H1 (cell line): ENCODE measurements around the gene TTC32. TPM values are rescaled to one million over a fixed set of nuclear protein-coding genes. Genes with fewer than 3 reads are reported as not detected.

ENCODE experiments used
- CTCF ChIA-PET: fragments of 300-600 bp; sonication (Branson Sonifier 250); formaldehyde crosslinking; loops from one replicate; lab custom pipeline; 2021; ENCODE audit not compliant: partially characterized antibody; lab: Charles Lee
- POLR2A ChIA-PET: fragments of 300-600 bp; sonication (Branson Sonifier 250); formaldehyde crosslinking; loops from one replicate; lab custom pipeline; 2021; ENCODE audit warnings: inconsistent platforms; ENCODE audit not compliant: partially characterized antibody; lab: Charles Lee
- DNase-seq, 2 experiments: peaks; one replicate each; pipeline versions ENCODE4 v3.0.0 to v3.0.0-alpha.2; 2010 to 2022; ENCODE audit warnings: low spot score in 2 of 2, low read depth in 1 of 2, mixed read lengths in 1 of 2
- FAIRE-seq: peaks from 2 replicates; lab custom pipeline; 2011; peaks lifted over from hg19 to GRCh38; lab: Jason Lieb, UNC
- H2AFZ ChIP-seq: 2 replicates; pipeline ENCODE4 v1.8.1; 2012; ENCODE audit warnings: low read length, inconsistent platforms
- H2AK5ac ChIP-seq: 2 replicates; pipeline ENCODE4 v1.6.1; 2013; ENCODE audit warnings: low read depth, low read length
- H2BK120ac ChIP-seq: replicated peaks from 2 replicates; pipeline ENCODE3; 2013; ENCODE audit warnings: low read depth, low read length, inconsistent platforms
- H2BK12ac ChIP-seq: 2 replicates; pipeline ENCODE4 v1.6.1; 2013; ENCODE audit warnings: low read depth, low read length
- H2BK15ac ChIP-seq: 2 replicates; pipeline ENCODE4 v1.6.1; 2013; ENCODE audit warnings: low read length
- H2BK20ac ChIP-seq: 2 replicates; pipeline ENCODE4 v1.6.1; 2013; ENCODE audit warnings: low read length
- H2BK5ac ChIP-seq: 2 replicates; pipeline ENCODE4 v1.6.1; 2013; ENCODE audit warnings: low read depth, low read length
- H3K14ac ChIP-seq: 2 replicates; pipeline ENCODE4 v1.6.1; 2013; ENCODE audit warnings: inconsistent platforms; ENCODE audit not compliant: insufficient read length
- H3K18ac ChIP-seq: 2 replicates; pipeline ENCODE4 v1.6.1; 2013; ENCODE audit warnings: low read length; ENCODE audit errors: extremely low read depth
- H3K23ac ChIP-seq: 2 replicates; pipeline ENCODE4 v1.6.1; 2013; ENCODE audit warnings: inconsistent platforms; ENCODE audit not compliant: insufficient read length
- H3K23me2 ChIP-seq: 2 replicates; pipeline ENCODE4 v1.6.1; 2013; ENCODE audit warnings: low read depth, low read length
- H3K27ac ChIP-seq: 2 replicates; pipeline ENCODE4 v1.6.1; 2011; ENCODE audit warnings: low read depth, low read length, inconsistent platforms
- H3K27me3 ChIP-seq, 4 experiments: replicated peaks in 1 of 4; 1 replicate in 1 of 4; 2 replicates in 3 of 4; pipeline versions ENCODE4 v1.6.1 to v1.8.1; 2011 to 2013; ENCODE audit warnings: low read length in 3 of 4, mild to moderate bottlenecking in 3 of 4, inconsistent platforms in 2 of 4, mixed read lengths in 2 of 4, moderate library complexity in 1 of 4; ENCODE audit not compliant: control insufficient read depth in 3 of 4, insufficient read depth in 3 of 4; ENCODE audit errors: extremely low read depth in 1 of 4
- H3K36me3 ChIP-seq, 4 experiments: 2 replicates each; pipeline versions ENCODE4 v1.6.1 to v1.8.1; 2011 to 2013; ENCODE audit warnings: mild to moderate bottlenecking in 4 of 4, low read length in 3 of 4, moderate library complexity in 2 of 4, control low read depth in 1 of 4, inconsistent platforms in 1 of 4; ENCODE audit not compliant: insufficient read depth in 4 of 4, control insufficient read depth in 2 of 4
- H3K4ac ChIP-seq: replicated peaks from 2 replicates; pipeline ENCODE3; 2013; ENCODE audit warnings: low read length, low read depth, mixed read lengths, inconsistent platforms; ENCODE audit not compliant: insufficient read length
- H3K4me1 ChIP-seq, 4 experiments: replicated peaks in 1 of 4; 1 replicate in 1 of 4; 2 replicates in 3 of 4; pipeline versions ENCODE4 v1.6.1 to v1.8.1; 2011 to 2013; ENCODE audit warnings: low read length in 3 of 4, inconsistent platforms in 2 of 4, mixed read lengths in 1 of 4; ENCODE audit not compliant: insufficient read depth in 4 of 4, control insufficient read depth in 3 of 4
- H3K4me2 ChIP-seq, 2 experiments: 2 replicates each; pipeline versions ENCODE4 v1.6.1 to v1.8.1; 2011 to 2013; ENCODE audit warnings: low read depth in 2 of 2, low read length in 2 of 2, control low read depth in 1 of 2, inconsistent platforms in 1 of 2, mild to moderate bottlenecking in 1 of 2; ENCODE audit not compliant: insufficient read depth in 1 of 2
- H3K4me3 ChIP-seq, 4 experiments: fragments of 200-600, 300-600 bp in 1 of 4; sonication (generic), shearing (Covaris generic), sonication (Bioruptor Twin) in 1 of 4; 2 replicates each; pipeline versions ENCODE4 v1.5.1 to v1.8.1; 2011 to 2016; ENCODE audit warnings: low read length in 4 of 4, low read depth in 3 of 4, control low read depth in 2 of 4, inconsistent platforms in 2 of 4, mild to moderate bottlenecking in 2 of 4, mixed read lengths in 1 of 4, moderate library complexity in 1 of 4; ENCODE audit not compliant: insufficient read depth in 2 of 4; ENCODE audit errors: extremely low read depth in 1 of 4
- H3K56ac ChIP-seq: replicated peaks from 2 replicates; pipeline ENCODE3; 2013; ENCODE audit warnings: low read depth, mild to moderate bottlenecking, mixed read lengths, low read length, inconsistent platforms; ENCODE audit not compliant: insufficient read length
- H3K79me1 ChIP-seq: 2 replicates; pipeline ENCODE4 v1.6.1; 2013; ENCODE audit warnings: low read depth, low read length, control low read depth
- H3K79me2 ChIP-seq, 2 experiments: 2 replicates each; pipeline versions ENCODE4 v1.6.1 to v1.8.1; 2012 to 2013; ENCODE audit warnings: low read length in 2 of 2, mild to moderate bottlenecking in 2 of 2, inconsistent platforms in 1 of 2; ENCODE audit not compliant: insufficient read depth in 2 of 2, control insufficient read depth in 1 of 2
- H3K9ac ChIP-seq, 4 experiments: replicated peaks in 1 of 4; 1 replicate in 1 of 4; 2 replicates in 3 of 4; pipeline versions ENCODE4 v1.6.1 to v1.8.1; 2011 to 2013; ENCODE audit warnings: low read depth in 3 of 4, low read length in 3 of 4, control low read depth in 2 of 4, mild to moderate bottlenecking in 2 of 4, moderate library complexity in 2 of 4, inconsistent platforms in 1 of 4; ENCODE audit errors: extremely low read depth in 1 of 4
- H3K9me3 ChIP-seq, 2 experiments: 2 replicates each; pipeline versions ENCODE4 v1.6.1 to v1.8.1; 2012 to 2013; ENCODE audit warnings: mild to moderate bottlenecking in 2 of 2, moderate library complexity in 2 of 2, control low read depth in 1 of 2, inconsistent platforms in 1 of 2, low read depth in 1 of 2, low read length in 1 of 2, mixed read lengths in 1 of 2; ENCODE audit not compliant: insufficient read depth in 2 of 2
- H4K20me1 ChIP-seq, 2 experiments: replicated peaks in 1 of 2; 2 replicates each; pipeline versions ENCODE3 to v1.8.1; 2011 to 2013; ENCODE audit warnings: inconsistent platforms in 2 of 2, low read length in 2 of 2, mild to moderate bottlenecking in 1 of 2; ENCODE audit not compliant: insufficient read depth in 2 of 2, control insufficient read depth in 1 of 2
- H4K5ac ChIP-seq: 2 replicates; pipeline ENCODE4 v1.6.1; 2013; ENCODE audit warnings: low read length, low read depth, mixed read lengths, inconsistent platforms; ENCODE audit not compliant: insufficient read length
- H4K8ac ChIP-seq: 2 replicates; pipeline ENCODE4 v1.8.0; 2013; ENCODE audit warnings: mild to moderate bottlenecking, moderate library complexity, low read length, inconsistent platforms; ENCODE audit not compliant: insufficient read depth; ENCODE audit errors: extremely low read depth
- H4K91ac ChIP-seq: replicated peaks from 2 replicates; pipeline ENCODE3; 2013; ENCODE audit warnings: low read length, mixed read lengths, inconsistent platforms; ENCODE audit not compliant: insufficient read length
- ASH2L ChIP-seq: fragments of 200-600, 300-600 bp; sonication (generic); IDR thresholded peaks from one replicate; pipeline ENCODE4 v1.7.1; 2017; ENCODE audit warnings: low read length
- EZH2 ChIP-seq: fragments of 200-600 bp; sonication (generic); IDR thresholded peaks from 2 replicates; pipeline ENCODE4 v1.7.1; 2012; ENCODE audit warnings: low read depth, mild to moderate bottlenecking, moderate library complexity, low read length, inconsistent platforms; ENCODE audit not compliant: severe bottlenecking
- GTF2F1 ChIP-seq: IDR thresholded peaks from 2 replicates; pipeline ENCODE4 v1.6.1; 2012; ENCODE audit warnings: low read depth, low read length, improper control_type of control experiment, borderline replicate concordance
- SIRT6 ChIP-seq: IDR thresholded peaks from one replicate; pipeline ENCODE4 v1.7.1; 2012; ENCODE audit warnings: low read length, inconsistent platforms
- SP2 ChIP-seq: IDR thresholded peaks from 2 replicates; pipeline ENCODE4 v1.6.1; 2012; ENCODE audit warnings: mild to moderate bottlenecking, low read length, inconsistent platforms
- SP4 ChIP-seq: IDR thresholded peaks from 2 replicates; pipeline ENCODE4 v1.6.1; 2012; ENCODE audit warnings: low read length, inconsistent platforms
- SUZ12 ChIP-seq: fragments of 200-600 bp; sonication (generic); IDR thresholded peaks from 2 replicates; pipeline ENCODE4 v1.6.1; 2012; ENCODE audit warnings: mild to moderate bottlenecking, inconsistent platforms, low read length, moderate library complexity, mixed read lengths
- WGBS, 2 experiments: shearing (Covaris generic) in 1 of 2; methylation state at CpG; one replicate each; pipeline versions ENCODE4 v1.1.6 to v1.1.7; 2013 to 2015; ENCODE audit warnings: low lambda C conversion rate in 2 of 2, mixed read lengths in 2 of 2, inconsistent platforms in 1 of 2, low coverage in 1 of 2, missing lambda C conversion rate in 1 of 2; ENCODE audit not compliant: insufficient replicate concordance in 2 of 2, insufficient coverage in 1 of 2, insufficient read length in 1 of 2; ENCODE audit errors: extremely low coverage in 1 of 2, missing lambda C conversion rate in 1 of 2; 5-methylcytosine and 5-hydroxymethylcytosine counted together
- polyA plus RNA-seq, 7 experiments: library from polyadenylated mRNA; depleted of rRNA in 3 of 7; stranded (reverse) in 5 of 7; unstranded in 2 of 7; fragments of >200 nt in 5 of 7; fragments of 200-250 nt in 2 of 7; gene quantifications; 1 replicate in 5 of 7; 2 replicates in 1 of 7; 4 replicates in 1 of 7; pipeline versions ENCODE4 v1.2.1 to v1.2.3, GENCODE V29; 2011 to 2013; ENCODE audit warnings: missing spikeins in 2 of 7, mixed read lengths in 2 of 7
- total RNA-seq: library from RNA; stranded (reverse); fragmentation: NEBNext Ultra II Directional; extraction: Animal tissue kit (Norgen Biotek cat#: 25700); gene quantifications from 2 replicates; pipeline ENCODE4 v1.2.1, GENCODE V29; 2021
- TF ChIP-seq, protein P1 (sequence below), 3 experiments: IDR thresholded peaks; 1 replicate in 2 of 3; 2 replicates in 1 of 3; pipeline versions ENCODE4 v1.5.1 to v1.6.1; 2011; ENCODE audit warnings: low read length in 3 of 3, mild to moderate bottlenecking in 3 of 3, inconsistent platforms in 2 of 3, low read depth in 1 of 3, moderate library complexity in 1 of 3; ENCODE audit not compliant: insufficient read depth in 1 of 3; ENCODE audit errors: control extremely low read depth in 1 of 3

TTC32 gene
- total and polyA plus RNA-seq, 2 of the 8 experiments (the other 6 are each of a cell fraction or from before 2014, with no cell fraction given) = 6.8 to 8.7 TPM

DNA sequence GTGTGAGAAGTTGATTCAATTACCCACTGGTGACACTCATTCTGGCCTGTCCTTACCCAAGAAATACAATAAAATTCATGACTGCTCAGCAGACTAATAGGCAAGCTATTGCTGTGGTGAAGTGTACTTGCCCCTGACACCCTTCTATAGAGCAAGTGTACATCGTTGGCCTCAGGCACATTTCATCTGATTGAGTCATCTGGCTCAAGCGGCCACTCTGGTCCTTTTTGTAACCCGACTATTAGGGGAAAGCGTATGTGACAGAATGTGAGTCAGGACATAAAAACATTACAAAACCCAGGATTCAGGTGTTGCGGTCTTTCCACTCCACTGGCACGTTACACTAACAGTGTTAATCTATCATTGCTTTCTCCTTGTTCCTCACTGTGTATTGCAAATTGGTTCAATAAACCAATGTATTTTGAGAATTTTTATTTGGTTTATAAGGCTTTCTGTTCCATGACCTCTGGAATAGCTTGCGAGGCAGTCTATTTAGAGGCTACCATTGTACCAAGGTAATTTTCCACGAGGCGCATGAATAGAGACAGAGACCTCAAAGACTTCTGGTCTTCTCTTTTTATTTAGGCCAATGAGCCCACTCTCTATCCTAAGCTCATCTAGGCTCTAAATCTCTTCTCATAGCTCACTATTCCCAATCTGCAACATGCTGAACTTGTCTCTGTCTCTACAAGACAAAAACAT is 10.2 kb upstream of the TTC32 start:
- Histone ChIP-seq H3K36me3 (peaks cover 0 to 3% (median 0%) of the 10 kb centered on the region in 4 experiments; a peak in 1 of 8 replicates), H2BK12ac (no peak overlapping the region), H4K5ac (no peak overlapping the region), H3K9ac (no peak overlapping the region), H3K4me3 (no peak overlapping the region), H2BK120ac (no peak overlapping the region), H3K4ac (no peak overlapping the region), H3K79me1 (no peaks in the 10 kb centered on the region), H4K20me1 (peaks cover 0 to 1% of the 10 kb centered on the region in 2 experiments), H4K91ac (no peak overlapping the region), H3K23me2 (no peaks in the 10 kb centered on the region), H2BK5ac (no peak overlapping the region), H2BK15ac (no peak overlapping the region), H2AK5ac (no peak overlapping the region), H3K9me3 (no peaks in the 10 kb centered on the region), H3K27me3 (no peaks in the 10 kb centered on the region), H3K56ac (no peak overlapping the region), H3K14ac (no peak overlapping the region), H3K4me1 (peaks cover 0 to 4% (median 0%) of the 10 kb centered on the region in 4 experiments; a peak in 2 of 7 replicates), H4K8ac (no peak overlapping the region), H3K4me2 (no peak overlapping the region), H3K18ac (no peak overlapping the region), H3K23ac (no peak overlapping the region), H3K27ac (no peak overlapping the region), H3K79me2 (no peaks in the 10 kb centered on the region), H2AFZ (no peak overlapping the region), H2BK20ac (no peak overlapping the region)
- CTCF ChIA-PET = interaction anchor here (1.0 kb wide), 2 partner anchors 9 to 103 kb away, joined by 3 read pairs; no protein-coding TSS in a partner anchor
- 95% methylated on average over 9 of the region's 9 CpGs; no CpG with 5 or more reads in 1 of the 2 experiments for WGBS, 2 experiments
- DNase-seq (no peak), FAIRE-seq (no peak)
- POLR2A ChIA-PET = interaction anchor here (0.9 to 2.1 kb wide), 2 partner anchors 11 to 14 kb away, joined by 3 to 7 read pairs; partner anchors contain the start of gene TTC32
- TF ChIP-seq SIRT6 (no peak), ASH2L (no peak), SP2 (no peak), GTF2F1 (no peak), SP4 (no peak), EZH2 (no peak), SUZ12 (no peak)
- TF ChIP-seq, protein P1, sequence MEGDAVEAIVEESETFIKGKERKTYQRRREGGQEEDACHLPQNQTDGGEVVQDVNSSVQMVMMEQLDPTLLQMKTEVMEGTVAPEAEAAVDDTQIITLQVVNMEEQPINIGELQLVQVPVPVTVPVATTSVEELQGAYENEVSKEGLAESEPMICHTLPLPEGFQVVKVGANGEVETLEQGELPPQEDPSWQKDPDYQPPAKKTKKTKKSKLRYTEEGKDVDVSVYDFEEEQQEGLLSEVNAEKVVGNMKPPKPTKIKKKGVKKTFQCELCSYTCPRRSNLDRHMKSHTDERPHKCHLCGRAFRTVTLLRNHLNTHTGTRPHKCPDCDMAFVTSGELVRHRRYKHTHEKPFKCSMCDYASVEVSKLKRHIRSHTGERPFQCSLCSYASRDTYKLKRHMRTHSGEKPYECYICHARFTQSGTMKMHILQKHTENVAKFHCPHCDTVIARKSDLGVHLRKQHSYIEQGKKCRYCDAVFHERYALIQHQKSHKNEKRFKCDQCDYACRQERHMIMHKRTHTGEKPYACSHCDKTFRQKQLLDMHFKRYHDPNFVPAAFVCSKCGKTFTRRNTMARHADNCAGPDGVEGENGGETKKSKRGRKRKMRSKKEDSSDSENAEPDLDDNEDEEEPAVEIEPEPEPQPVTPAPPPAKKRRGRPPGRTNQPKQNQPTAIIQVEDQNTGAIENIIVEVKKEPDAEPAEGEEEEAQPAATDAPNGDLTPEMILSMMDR (IDR thresholded peaks at IDR 0.05; ENCODE audit: control extremely low read depth in 1 of 3, insufficient read depth in 1 of 3, low read depth in 1 of 3, low read length in 3 of 3) = no peak
